H4 (cell line): ENCODE measurements around the gene DMRT3. TPM values are rescaled to one million over a fixed set of nuclear protein-coding genes. Genes with fewer than 3 reads are reported as not detected.

Experiments
- DNase-seq: peaks from one replicate; pipeline ENCODE4 v3.0.0-alpha.2; 2015; ENCODE audit warnings: low spot score
- total RNA-seq: library from RNA; depleted of rRNA; stranded (reverse); fragments of >200 nt; shearing (Covaris generic); gene quantifications from 2 replicates; pipeline ENCODE4 v1.2.3, GENCODE V29; 2014; rRNA removed

Gene DMRT3
- not detected in 2 replicates for total RNA-seq

DNA sequence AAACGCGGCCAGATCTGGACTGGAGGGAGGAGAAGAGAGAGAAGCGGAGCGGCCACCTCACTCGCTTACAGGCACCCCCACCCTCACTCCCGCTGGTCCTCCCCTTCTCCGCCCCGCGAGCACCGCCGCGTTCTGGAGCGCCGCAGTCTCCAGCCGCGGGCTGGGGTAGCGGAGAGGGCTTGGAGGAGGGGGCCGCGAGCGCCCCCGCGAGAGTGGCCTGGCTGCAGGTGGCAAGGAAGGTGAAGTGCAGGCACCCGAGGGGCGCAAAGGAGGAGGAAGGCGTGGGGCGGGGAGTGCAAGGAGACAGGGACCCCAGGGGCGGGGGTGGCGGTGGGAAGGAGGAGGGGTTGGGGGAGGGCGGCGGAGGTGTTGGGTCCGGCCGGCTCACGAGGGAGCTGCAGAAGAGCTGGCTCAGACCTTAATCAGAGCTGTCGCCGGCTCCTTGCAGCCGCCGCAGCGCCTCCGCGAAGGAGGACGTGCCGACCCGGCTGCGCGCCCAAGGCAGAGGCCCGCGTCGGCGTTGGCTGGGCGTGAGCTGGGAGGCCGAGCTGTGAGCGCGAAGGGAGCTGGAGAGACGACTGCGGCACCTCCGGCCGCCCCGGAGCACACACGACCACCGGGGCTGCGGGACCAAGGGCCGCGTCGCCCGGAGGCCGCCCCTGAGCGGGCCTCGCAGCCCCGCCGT lies at the start of gene DMRT3:
TSS of gene DMRT3 (plus strand) at position 398 of the 685 bp plus-strand sequence. CDS start 347 bp downstream, outside the sequence.
- DNase-seq, result no peak

GRCh38 chr9:926976-927375 lies 49.5 kb upstream of the DMRT3 start:
- no peak for DNase-seq

DNA sequence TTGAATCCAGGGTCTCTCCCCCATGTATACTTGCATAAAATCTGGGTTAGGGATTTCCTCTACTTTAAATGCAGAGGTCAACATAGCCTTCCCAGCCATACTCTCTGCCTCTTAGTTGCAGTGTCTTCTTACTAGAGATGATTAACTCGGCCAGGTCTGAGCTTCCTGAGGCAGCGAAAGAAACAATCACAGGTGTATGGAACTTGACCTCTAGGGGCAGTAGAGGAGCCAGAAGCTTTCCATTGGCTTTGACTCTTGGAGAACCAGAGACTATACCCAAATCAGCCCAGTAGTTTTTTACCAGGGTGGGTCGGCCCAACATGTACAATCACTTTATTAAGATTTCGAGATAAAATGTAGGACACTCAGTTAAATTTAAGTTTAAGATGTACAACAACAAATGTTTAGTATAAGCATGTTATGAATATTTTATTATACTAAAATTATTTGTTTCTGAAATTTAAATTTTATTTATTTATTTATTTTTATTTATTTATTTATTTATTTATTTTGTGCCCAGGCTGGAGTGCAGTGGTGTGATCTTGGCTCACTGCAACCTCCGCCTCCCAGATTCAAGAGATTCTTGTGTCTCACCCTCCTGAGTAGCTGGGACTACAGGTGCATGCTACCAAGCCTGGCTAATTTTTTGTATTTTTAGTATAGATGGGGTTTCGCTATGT lies 48.0 kb upstream of the DMRT3 start:
- peak; percentile 6 for DNase-seq

DNA sequence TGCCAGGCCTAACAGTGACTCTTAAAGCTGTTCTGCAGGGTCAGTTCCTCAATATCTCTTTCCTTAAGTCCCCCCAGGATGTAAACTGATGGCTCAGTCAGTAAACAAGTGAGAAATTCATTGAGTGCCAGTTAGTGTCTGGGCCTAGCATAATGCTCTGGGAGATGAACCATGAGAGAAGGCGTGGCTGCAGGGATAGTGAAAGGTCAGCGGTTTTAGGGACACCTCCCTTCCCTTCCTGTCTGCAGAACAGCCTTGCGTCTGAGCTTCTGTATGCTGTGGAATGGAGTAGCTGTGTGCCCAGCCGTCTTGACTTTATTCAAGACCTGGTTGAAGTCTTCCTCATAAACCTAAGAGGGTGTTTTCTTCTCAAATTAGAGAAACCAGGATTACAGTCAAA lies 46.7 kb upstream of the DMRT3 start:
- no peak for DNase-seq

- DNase-seq, result no peak
Observed at GRCh38 chr9:933356-933755, 43.1 kb upstream of the DMRT3 start.

- peak; percentile 72 for DNase-seq
Observed at GRCh38 chr9:935348-935965, 41.0 kb upstream of the DMRT3 start.

GRCh38 chr9:942805-943580 lies 33.5 kb upstream of the DMRT3 start:
- DNase-seq, result no peak

DNA sequence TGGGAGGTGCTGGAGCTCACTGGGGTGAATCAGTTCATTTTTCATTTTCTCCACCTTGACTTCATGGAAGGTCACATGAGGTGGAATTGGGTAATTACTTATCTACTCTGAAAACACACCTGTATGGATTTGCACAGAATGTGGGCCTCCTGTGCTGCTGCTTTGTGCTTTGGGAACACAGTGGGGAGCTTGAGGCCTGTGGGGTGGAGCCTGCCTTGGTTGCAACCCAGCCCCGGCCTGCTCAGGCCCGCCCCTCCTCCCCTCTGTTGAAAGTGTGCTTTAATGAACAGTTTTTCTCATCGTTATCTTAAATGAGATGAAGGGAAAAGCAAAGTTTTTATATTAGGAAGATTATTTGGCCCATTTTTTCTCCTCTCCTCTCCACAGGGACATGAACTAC lies 28.5 kb upstream of the DMRT3 start:
- no peak for DNase-seq

- DNase-seq, result no peak
Observed at GRCh38 chr9:948497-948896, 28.0 kb upstream of the DMRT3 start.

- no peak for DNase-seq
Observed at GRCh38 chr9:950139-950538, 26.3 kb upstream of the DMRT3 start.

GRCh38 chr9:952546-952945 lies 23.9 kb upstream of the DMRT3 start:
- DNase-seq, result no peak

DNA sequence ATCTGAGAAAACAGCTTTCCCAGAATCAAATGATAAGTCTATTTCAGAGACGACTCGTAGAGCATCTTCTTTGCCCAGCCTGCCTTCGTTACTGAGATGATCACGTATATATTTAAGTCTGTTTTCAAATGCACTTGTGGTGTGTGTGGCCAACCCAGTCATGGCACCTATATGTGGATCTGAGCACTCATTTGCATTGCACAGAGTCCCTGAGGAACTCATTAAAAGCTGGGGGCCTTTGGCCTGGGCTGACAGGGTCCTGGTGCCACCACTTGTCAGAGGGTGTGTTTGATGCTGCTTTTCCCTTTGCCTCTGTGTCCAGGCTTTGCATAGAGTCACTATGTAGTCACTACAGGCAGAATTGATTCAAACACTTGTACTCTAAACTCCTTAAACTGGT lies 17.4 kb upstream of the DMRT3 start:
- no peak for DNase-seq

DNA sequence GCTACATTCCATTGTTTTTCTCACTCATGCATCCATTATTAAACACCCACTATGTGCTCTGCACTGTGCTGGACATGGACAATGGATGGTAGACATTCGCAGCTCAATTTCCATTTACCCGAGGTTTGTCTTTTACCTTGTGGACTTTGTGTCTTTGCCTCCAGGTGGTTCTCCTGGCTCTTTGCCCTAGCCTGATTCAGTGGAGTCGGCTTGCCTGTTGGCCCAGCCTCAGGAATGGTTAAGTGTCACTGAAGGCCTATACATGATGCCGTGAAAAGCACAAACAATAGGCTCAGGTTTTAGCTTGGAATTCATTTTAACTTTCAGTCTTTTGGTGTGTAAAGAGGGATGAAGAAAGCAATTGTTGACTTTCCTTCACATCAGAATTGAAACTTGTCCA lies 16.5 kb upstream of the DMRT3 start:
- no peak for DNase-seq

- DNase-seq, result no peak
Observed at GRCh38 chr9:962023-962422, 14.4 kb upstream of the DMRT3 start.

DNA sequence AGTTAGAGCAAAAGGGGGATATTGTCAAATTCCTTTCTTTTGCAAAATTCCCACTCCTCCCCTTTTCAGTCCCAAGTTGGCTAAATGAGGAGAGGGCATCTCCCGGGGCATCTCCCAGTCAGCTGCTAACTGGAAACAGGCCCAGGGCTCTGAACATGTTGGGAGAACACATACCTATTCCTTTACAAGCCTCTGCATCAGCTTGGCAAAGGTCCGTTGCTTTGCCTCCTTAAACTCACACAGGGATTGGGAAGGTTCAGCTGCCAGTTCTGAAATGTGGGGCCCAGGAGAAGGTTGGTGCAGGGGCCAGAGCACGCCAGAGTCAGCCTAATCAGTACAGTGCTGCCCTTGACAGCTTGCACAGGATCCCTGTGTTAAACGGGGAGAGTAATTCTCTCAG lies 11.0 kb upstream of the DMRT3 start:
- no peak for DNase-seq

- DNase-seq, result no peak
Observed at GRCh38 chr9:966870-967269, 9.6 kb upstream of the DMRT3 start.

GRCh38 chr9:967436-967835 lies 9.0 kb upstream of the DMRT3 start:
- peak; percentile 22 for DNase-seq

- peak; percentile 43 for DNase-seq
Observed at GRCh38 chr9:967903-968641, 8.4 kb upstream of the DMRT3 start.

DNA sequence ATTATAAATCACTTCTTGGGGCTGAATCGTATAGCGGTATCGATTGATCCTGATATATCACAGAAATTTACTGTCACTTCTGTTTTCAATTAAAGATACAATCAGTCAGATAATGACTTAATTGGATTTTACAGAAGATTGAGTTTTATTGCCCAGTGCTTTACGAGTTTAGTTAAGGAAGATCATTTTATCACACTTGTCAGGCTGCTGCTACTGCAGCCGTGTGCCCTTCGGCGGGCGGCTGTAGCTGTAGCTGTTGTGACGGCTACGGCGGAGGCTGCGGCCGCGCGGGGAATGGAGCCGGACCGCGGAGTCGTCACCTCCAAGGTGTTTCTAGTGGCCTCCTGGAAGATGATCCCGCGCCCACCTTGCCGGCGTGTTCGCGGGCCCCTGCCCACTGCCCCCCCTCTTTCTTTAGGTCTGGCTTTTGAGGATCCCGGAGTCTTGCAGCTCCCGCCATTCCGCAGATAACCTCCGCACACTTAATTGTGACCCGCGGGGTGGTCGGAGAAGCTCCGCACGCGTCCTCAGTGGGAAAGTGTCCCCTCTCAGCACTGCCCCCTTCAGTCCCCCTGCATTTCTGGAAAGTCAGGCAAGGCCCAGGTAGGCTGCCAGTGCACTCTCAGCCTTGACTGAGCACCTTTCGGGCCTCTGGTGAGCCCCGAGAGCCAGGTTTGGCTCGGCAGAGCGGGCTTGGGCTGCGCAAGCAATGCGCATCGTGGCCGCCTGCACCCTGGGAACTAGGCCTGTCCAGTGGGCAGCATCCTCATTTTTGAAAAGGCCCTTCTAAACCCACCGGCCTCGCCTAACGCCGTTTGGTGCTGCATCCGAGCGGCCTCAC lies 6.9 kb upstream of the DMRT3 start:
- DNase-seq, result no peak

- DNase-seq, result no peak
Observed at GRCh38 chr9:970151-970996, 6.1 kb upstream of the DMRT3 start.
